ENCODE measurements around the gene ERI3.

The ERI3 gene

GRCh38 chr1:44239961-44240371, 115.1 kb downstream of the ERI3 start:
- in situ Hi-C loops (cut with MboI; ENCODE audit: low sequenced_read_pairs) = no loop called here

- in situ Hi-C loops (cut with MboI; ENCODE audit: low sequenced_read_pairs) = no loop called here
Observed at GRCh38 chr1:44239331-44239960, 115.6 kb downstream of the ERI3 start.

- in situ Hi-C loops (cut with MboI; ENCODE audit: low sequenced_read_pairs) = no loop called here
Observed at GRCh38 chr1:44238660-44239059, 116.4 kb downstream of the ERI3 start.

- in situ Hi-C loops (cut with MboI; ENCODE audit: low sequenced_read_pairs) = no loop called here
Observed at GRCh38 chr1:44237721-44238457, 117.2 kb downstream of the ERI3 start.

GRCh38 chr1:44236490-44237272, 118.4 kb downstream of the ERI3 start:
- in situ Hi-C loops (cut with MboI; ENCODE audit: low sequenced_read_pairs) = no loop called here

GRCh38 chr1:44235808-44236207, 119.2 kb downstream of the ERI3 start:
- in situ Hi-C loops (cut with MboI; ENCODE audit: low sequenced_read_pairs) = no loop called here

GRCh38 chr1:44233593-44233992, 121.5 kb downstream of the ERI3 start:
- in situ Hi-C loops (cut with MboI; ENCODE audit: low sequenced_read_pairs) = no loop called here

GRCh38 chr1:44230796-44231195, 124.3 kb downstream of the ERI3 start:
- in situ Hi-C loops (cut with MboI; ENCODE audit: low sequenced_read_pairs) = no loop called here

- in situ Hi-C loops (cut with MboI; ENCODE audit: low sequenced_read_pairs) = no loop called here
Observed at GRCh38 chr1:44229435-44230167, 125.5 kb downstream of the ERI3 start.

GRCh38 chr1:44228218-44228617, 126.8 kb downstream of the ERI3 start:
- in situ Hi-C loops (cut with MboI; ENCODE audit: low sequenced_read_pairs) = no loop called here

- in situ Hi-C loops (cut with MboI; ENCODE audit: low sequenced_read_pairs) = no loop called here
Observed at GRCh38 chr1:44227211-44227610, 127.8 kb downstream of the ERI3 start.

GRCh38 chr1:44225761-44226160, 129.3 kb downstream of the ERI3 start:
- in situ Hi-C loops (cut with MboI; ENCODE audit: low sequenced_read_pairs) = no loop called here

GRCh38 chr1:44223187-44223610, 131.9 kb downstream of the ERI3 start:
- in situ Hi-C loops (cut with MboI; ENCODE audit: low sequenced_read_pairs) = loop anchor here (25.0 kb wide), 1 partner anchor 364 kb away; no protein-coding TSS in a partner anchor

- in situ Hi-C loops (cut with MboI; ENCODE audit: low sequenced_read_pairs) = loop anchor here (25.0 kb wide), 1 partner anchor 365 kb away; no protein-coding TSS in a partner anchor
Observed at GRCh38 chr1:44222397-44223186, 132.5 kb downstream of the ERI3 start.

GRCh38 chr1:44221769-44222168, 133.3 kb downstream of the ERI3 start:
- in situ Hi-C loops (cut with MboI; ENCODE audit: low sequenced_read_pairs) = loop anchor here (25.0 kb wide), 1 partner anchor 366 kb away; no protein-coding TSS in a partner anchor

- in situ Hi-C loops (cut with MboI; ENCODE audit: low sequenced_read_pairs) = loop anchor here (25.0 kb wide), 1 partner anchor 367 kb away; no protein-coding TSS in a partner anchor
Observed at GRCh38 chr1:44220755-44221154, 134.3 kb downstream of the ERI3 start.

GRCh38 chr1:44220001-44220751, 134.9 kb downstream of the ERI3 start:
- in situ Hi-C loops (cut with MboI; ENCODE audit: low sequenced_read_pairs) = loop anchor here (25.0 kb wide), 1 partner anchor 367 kb away; no protein-coding TSS in a partner anchor

GRCh38 chr1:44219301-44219626, 135.8 kb downstream of the ERI3 start:
- in situ Hi-C loops (cut with MboI; ENCODE audit: low sequenced_read_pairs) = loop anchor here (25.0 kb wide), 1 partner anchor 368 kb away; no protein-coding TSS in a partner anchor

Data from HL-60/S4 treated with phorbol 12-myristate 13-acetate at 8.2 ng/mL for 4 days and 3 days (cell line).